ENCODE measurements around the gene TAPBP. TPM values are rescaled to one million over a fixed set of nuclear protein-coding genes. Genes with fewer than 3 reads are reported as not detected.
A peak's percentile ranks its signal among the peaks of the same experiment; 100 is the strongest.

The TAPBP gene
- total RNA-seq, 2 donors from 2014 or later = 88.0 to 107 TPM

DNA sequence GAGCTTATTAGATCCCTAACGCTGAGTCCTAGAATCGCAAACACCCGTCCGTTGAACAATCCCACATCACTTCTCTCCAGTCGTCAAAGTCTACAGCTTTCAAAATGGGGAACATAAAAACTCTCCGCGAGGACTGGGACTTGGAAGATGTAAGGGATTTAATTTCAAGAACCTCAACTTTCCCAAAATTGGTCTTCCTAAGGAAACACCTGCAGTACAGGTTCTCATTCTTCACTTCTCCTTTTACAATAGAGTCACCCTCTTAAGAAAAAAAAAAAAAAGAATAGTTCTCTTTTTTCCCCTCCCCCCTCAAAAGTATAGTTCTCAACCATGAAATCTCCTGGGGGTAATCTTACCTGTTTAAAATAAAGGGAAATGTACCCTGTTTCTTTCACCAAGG is 10.2 kb upstream of the TAPBP start:
- H3K4me3 ChIP-seq = peak overlapping the region; percentile 79
- no peak for DNase-seq (ENCODE audit: low spot score)

DNA sequence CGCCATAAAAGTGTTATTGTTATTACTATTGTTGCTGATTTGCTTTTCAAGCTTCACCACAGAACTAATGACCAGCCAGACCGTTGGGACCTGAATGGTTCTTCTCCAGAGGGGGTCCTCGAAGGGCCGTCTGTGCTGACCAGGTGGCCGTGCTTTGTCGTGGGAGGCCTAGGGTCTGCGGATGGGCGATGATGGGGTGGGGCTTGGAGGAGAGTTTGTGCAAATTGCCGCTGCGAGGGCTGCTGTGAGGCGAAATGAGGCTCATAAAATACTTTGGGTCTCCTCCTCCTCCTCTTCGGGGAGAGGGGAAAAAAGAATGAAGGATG is 9.7 kb upstream of the TAPBP start:
- Histone ChIP-seq H3K9me3 (no peaks in the 10 kb centered on the region), H3K27ac (peak overlapping the region; percentile 70 to 75), H3K4me3 (peak overlapping the region; percentile 79), H3K27me3 (replicated peaks; ENCODE audit: insufficient read depth) (no peaks in the 10 kb centered on the region), H3K4me1 (ENCODE audit: control insufficient read depth in 1 of 2, low read depth in 2 of 2) (peaks cover 38 to 44% of the 10 kb centered on the region in 2 donors), H3K36me3 (peaks cover 16% of the 10 kb centered on the region)
- DNase-seq (ENCODE audit: low spot score) (no peak), ATAC-seq (ENCODE audit: insufficient number of reproducible peaks, low FRiP score, low read depth) (no peak)
- TF ChIP-seq, protein P1, sequence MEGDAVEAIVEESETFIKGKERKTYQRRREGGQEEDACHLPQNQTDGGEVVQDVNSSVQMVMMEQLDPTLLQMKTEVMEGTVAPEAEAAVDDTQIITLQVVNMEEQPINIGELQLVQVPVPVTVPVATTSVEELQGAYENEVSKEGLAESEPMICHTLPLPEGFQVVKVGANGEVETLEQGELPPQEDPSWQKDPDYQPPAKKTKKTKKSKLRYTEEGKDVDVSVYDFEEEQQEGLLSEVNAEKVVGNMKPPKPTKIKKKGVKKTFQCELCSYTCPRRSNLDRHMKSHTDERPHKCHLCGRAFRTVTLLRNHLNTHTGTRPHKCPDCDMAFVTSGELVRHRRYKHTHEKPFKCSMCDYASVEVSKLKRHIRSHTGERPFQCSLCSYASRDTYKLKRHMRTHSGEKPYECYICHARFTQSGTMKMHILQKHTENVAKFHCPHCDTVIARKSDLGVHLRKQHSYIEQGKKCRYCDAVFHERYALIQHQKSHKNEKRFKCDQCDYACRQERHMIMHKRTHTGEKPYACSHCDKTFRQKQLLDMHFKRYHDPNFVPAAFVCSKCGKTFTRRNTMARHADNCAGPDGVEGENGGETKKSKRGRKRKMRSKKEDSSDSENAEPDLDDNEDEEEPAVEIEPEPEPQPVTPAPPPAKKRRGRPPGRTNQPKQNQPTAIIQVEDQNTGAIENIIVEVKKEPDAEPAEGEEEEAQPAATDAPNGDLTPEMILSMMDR (IDR thresholded peaks at IDR 0.05) = no peak

More for the DNA sequence above, 10.2 kb upstream of the TAPBP start:
- H3K27me3 ChIP-seq (replicated peaks; ENCODE audit: insufficient read depth) = no peaks in the 10 kb centered on the region
- no peaks in the 10 kb centered on the region for H3K9me3 ChIP-seq
- TF ChIP-seq, protein P1 (IDR thresholded peaks at IDR 0.05) = no peak
- H3K27ac ChIP-seq = peak overlapping the region in 1 of 2 donors; percentile 75
- peaks cover 32 to 38% of the 10 kb centered on the region in 2 donors for H3K4me1 ChIP-seq (ENCODE audit: control insufficient read depth in 1 of 2, low read depth in 2 of 2)
- peaks cover 11% of the 10 kb centered on the region for H3K36me3 ChIP-seq
- ATAC-seq (ENCODE audit: insufficient number of reproducible peaks, low FRiP score, low read depth) = no peak

- H3K4me3 ChIP-seq = peak overlapping the region; percentile 33
- DNase-seq (ENCODE audit: low spot score) (no peak), ATAC-seq (ENCODE audit: insufficient number of reproducible peaks, low FRiP score, low read depth) (no peak)
- peaks cover 16% of the 10 kb centered on the region for H3K36me3 ChIP-seq
- H3K4me1 ChIP-seq (ENCODE audit: control insufficient read depth in 1 of 2, low read depth in 2 of 2) = peaks cover 49 to 58% of the 10 kb centered on the region in 2 donors
- H3K27me3 ChIP-seq (replicated peaks; ENCODE audit: insufficient read depth) = no peaks in the 10 kb centered on the region
- TF ChIP-seq, protein P1 (IDR thresholded peaks at IDR 0.05) = no peak
- peak overlapping the region; percentile 70 to 75 for H3K27ac ChIP-seq
- no peaks in the 10 kb centered on the region for H3K9me3 ChIP-seq
Measured at GRCh38 chr6:33321227-33321626, 7.3 kb upstream of the TAPBP start.

DNA sequence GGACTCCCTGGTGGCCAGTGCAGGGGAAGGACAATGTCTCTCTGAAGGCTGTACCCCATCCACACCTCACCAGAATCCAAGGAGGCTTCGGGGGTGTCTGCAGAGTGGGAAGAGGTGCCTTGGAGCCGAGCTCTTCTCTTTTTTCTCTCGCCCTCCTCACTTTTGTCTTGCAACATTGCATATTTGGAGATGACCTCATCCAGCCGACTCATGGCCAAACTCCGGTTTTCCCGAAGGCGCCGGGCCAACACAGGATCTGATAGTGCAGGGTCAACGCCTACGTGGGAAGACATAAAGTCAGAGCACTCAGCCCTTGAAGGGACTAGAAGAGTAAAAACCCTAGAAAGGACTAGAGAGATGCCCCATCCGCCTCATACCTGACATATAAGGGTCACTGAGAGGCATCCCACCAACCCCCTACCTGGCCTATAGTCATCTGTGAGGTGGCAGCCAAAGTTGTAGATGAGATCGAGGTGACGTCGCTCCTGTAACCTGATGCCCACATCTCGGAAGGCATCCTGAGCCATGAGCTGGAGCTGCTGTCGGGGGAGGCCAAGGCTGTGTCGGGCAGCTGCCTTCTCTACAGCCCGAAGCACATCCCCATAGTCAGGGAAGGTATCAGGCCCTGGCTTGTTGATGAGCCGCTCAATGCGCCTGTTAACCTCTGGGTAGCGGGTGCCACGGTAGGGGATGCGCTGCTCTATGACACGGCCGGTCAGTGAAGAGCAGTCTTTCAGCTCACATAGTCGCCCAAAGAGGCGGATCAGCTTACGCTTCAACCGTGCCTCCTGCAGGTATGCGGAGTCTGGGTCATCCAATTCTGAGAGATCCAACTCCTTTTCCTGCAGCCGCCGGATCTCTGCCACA is 6.7 kb upstream of the TAPBP start:
- TF ChIP-seq, protein P1 (IDR thresholded peaks at IDR 0.05) = no peak
- Histone ChIP-seq H3K27me3 (replicated peaks; ENCODE audit: insufficient read depth) (no peaks in the 10 kb centered on the region), H3K27ac (peak overlapping the region; percentile 70 to 75), H3K36me3 (peaks cover 16% of the 10 kb centered on the region), H3K4me3 (peak overlapping the region; percentile 33), H3K9me3 (no peaks in the 10 kb centered on the region), H3K4me1 (ENCODE audit: control insufficient read depth in 1 of 2, low read depth in 2 of 2) (peaks cover 49 to 61% of the 10 kb centered on the region in 2 donors)
- ATAC-seq (ENCODE audit: insufficient number of reproducible peaks, low FRiP score, low read depth) = no peak
- no peak for DNase-seq (ENCODE audit: low spot score)

- ATAC-seq (ENCODE audit: insufficient number of reproducible peaks, low FRiP score, low read depth) = no peak
- no peaks in the 10 kb centered on the region for H3K27me3 ChIP-seq (replicated peaks; ENCODE audit: insufficient read depth)
- peak overlapping the region; percentile 47 to 75 for H3K27ac ChIP-seq
- no peak for DNase-seq (ENCODE audit: low spot score)
- peaks cover 16% of the 10 kb centered on the region for H3K36me3 ChIP-seq
- peaks cover 53 to 68% of the 10 kb centered on the region in 2 donors for H3K4me1 ChIP-seq (ENCODE audit: control insufficient read depth in 1 of 2, low read depth in 2 of 2)
- TF ChIP-seq, protein P1 (IDR thresholded peaks at IDR 0.05) = no peak
- no peaks in the 10 kb centered on the region for H3K9me3 ChIP-seq
- H3K4me3 ChIP-seq = peak overlapping the region; percentile 33
Measured at GRCh38 chr6:33319939-33320314, 6.0 kb upstream of the TAPBP start.
